Mucosa of rectum (tissue), 2 donors: ENCODE measurements around the gene TERB2.
"Not testable (repeated sequence)": the region's sequence is repeated elsewhere in the genome, so short reads cannot be mapped to it uniquely, and the experiment has no call there.

Experiments used
- H3K27ac ChIP-seq, 2 donors: one replicate each; pipeline ENCODE4 v1.7.0; 2013; ENCODE audit warnings: inconsistent platforms in 2 of 2, low read depth in 2 of 2, low read length in 2 of 2
- H3K27me3 ChIP-seq, 2 donors: one replicate each; pipeline ENCODE4 v1.7.0; 2013; ENCODE audit warnings: low read length in 2 of 2; ENCODE audit not compliant: control insufficient read depth in 2 of 2, insufficient read depth in 2 of 2
- H3K36me3 ChIP-seq, 2 donors: one replicate each; pipeline ENCODE4 v1.7.0; 2013; ENCODE audit warnings: low read length in 2 of 2; ENCODE audit not compliant: control insufficient read depth in 2 of 2, insufficient read depth in 2 of 2
- H3K4me1 ChIP-seq, 2 donors: one replicate each; pipeline ENCODE4 v1.7.0; 2013; ENCODE audit warnings: low read length in 2 of 2, mild to moderate bottlenecking in 1 of 2; ENCODE audit not compliant: control insufficient read depth in 2 of 2, insufficient read depth in 2 of 2
- H3K4me3 ChIP-seq, 2 donors: one replicate each; pipeline ENCODE4 v1.7.0; 2013; ENCODE audit warnings: low read length in 2 of 2
- H3K9ac ChIP-seq, 2 donors: one replicate each; pipeline ENCODE4 v1.7.0; 2013; ENCODE audit warnings: low read length in 2 of 2, low read depth in 1 of 2, mild to moderate bottlenecking in 1 of 2
- H3K9me3 ChIP-seq, 2 donors: one replicate each; pipeline ENCODE4 v1.7.0; 2013; ENCODE audit warnings: low read length in 2 of 2; ENCODE audit not compliant: control insufficient read depth in 2 of 2
- donor health status: healthy.
- donor health status: Normal muscosa, but diverticular disease.

TERB2 gene

DNA sequence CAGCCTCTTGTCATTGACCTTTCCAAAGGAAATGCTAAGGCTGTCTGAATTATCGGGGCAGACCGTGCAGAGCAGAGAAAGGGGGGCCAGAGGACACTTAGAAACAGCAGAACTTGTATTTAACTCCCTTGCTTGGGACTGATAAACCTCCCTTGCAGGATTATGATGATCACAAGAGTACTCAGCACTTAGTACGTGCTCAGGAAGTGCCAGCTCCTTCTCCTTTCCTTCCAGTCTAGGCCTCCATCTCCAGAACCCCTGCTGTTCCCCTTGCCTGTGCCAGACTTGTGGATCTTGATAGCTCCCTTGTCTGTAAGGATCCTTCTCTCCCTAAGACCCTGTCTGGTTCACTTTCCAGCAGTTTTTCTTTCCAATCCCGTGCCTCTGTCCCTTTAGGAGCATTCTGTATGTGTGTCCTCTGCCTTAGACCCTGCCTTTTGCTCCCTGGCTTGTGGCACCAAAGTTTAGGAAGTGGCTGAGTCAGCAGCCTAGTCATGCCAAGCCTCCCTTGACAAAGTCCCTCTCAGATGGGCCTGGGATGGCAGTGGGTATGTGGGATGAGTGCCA is 67.3 kb downstream of the TERB2 start:
- no peaks in the 10 kb centered on the region for H3K27me3 ChIP-seq
- no peaks in the 10 kb centered on the region for H3K9me3 ChIP-seq
- peaks cover 8 to 14% of the 10 kb centered on the region in 2 donors for H3K4me1 ChIP-seq
- no peaks in the 10 kb centered on the region for H3K36me3 ChIP-seq
- H3K9ac ChIP-seq = peak overlapping the region; percentile 79 to 83
- peak overlapping the region in 1 of 2 donors; percentile 65 for H3K27ac ChIP-seq
- H3K4me3 ChIP-seq = peak overlapping the region; percentile 82 to 93

DNA sequence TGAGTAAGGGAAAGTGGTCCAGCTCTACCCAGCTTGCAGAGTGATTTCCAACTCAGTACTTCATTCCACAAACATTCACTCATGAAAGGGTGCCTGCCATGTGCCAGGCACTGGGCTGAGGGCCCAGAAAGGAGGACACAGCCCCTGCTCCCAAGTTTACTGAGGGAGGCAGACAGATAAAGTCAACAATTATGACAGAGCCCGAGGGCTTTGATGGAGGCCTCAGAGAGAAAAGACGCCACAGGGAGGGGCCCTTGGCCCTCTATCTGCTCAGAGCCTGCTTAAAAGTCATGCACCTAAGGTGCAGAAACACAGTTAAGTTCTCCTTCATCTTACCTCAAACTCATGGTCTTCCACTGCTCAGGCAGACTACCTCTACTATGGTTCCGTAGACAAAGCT is 68.2 kb downstream of the TERB2 start:
- not testable (repeated sequence) for H3K27ac ChIP-seq, H3K4me3 ChIP-seq, H3K9me3 ChIP-seq, H3K9ac ChIP-seq, H3K36me3 ChIP-seq, H3K27me3 ChIP-seq
- peaks cover 8 to 14% of the 10 kb centered on the region in 2 donors for H3K4me1 ChIP-seq

DNA sequence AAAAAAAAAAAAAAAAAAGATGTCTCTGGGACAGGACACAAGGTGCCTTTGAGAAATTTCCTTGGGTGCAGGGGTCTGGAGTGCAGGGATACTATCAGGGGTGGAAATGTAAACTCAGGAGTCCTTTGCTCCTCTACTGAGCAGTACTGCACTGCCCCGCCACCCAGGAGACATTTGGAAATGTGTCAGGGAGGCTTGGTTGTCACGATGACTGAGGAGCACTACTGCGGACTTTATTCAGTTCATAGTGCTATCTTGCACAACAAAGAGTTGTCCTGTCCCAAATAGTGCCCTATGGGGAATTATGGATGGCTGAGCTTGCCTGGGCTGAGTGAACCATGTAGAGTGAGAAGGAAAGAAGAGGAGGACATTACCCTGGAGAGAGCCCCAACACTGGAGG is 69.1 kb downstream of the TERB2 start:
- peaks cover 8 to 14% of the 10 kb centered on the region in 2 donors for H3K4me1 ChIP-seq
- not testable (repeated sequence) for H3K27me3 ChIP-seq, H3K9me3 ChIP-seq, H3K4me3 ChIP-seq, H3K27ac ChIP-seq, H3K36me3 ChIP-seq, H3K9ac ChIP-seq

DNA sequence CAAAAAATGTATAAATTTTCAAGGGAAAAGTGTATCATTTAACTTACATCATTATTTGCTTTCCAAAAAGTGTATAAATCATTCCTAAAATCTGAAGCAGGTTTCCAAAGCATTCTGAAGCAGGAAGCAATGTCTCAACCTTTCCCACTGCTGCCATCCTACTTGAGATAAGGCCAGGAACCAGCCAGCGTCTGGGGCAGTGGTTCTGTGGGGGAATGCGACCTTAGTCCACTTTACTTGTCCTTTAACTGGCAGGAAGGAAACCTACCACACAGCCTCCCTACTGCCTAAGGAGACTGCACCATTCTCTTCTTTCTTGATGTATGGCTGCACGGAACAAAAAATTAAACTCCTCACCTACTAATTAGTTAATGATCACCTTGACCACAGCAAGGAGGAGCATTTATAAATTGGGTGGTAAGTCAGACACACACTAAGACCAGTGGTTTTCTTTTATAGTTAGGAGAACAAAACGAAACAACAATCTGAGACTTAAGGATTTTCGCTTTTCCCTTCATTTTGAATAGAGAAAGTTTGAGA is 70.2 kb downstream of the TERB2 start:
- no peaks in the 10 kb centered on the region for H3K9me3 ChIP-seq
- no peaks in the 10 kb centered on the region for H3K27me3 ChIP-seq
- no peak overlapping the region for H3K9ac ChIP-seq
- no peaks in the 10 kb centered on the region for H3K36me3 ChIP-seq
- peaks cover 8 to 14% of the 10 kb centered on the region in 2 donors for H3K4me1 ChIP-seq
- no peak overlapping the region for H3K27ac ChIP-seq
- no peak overlapping the region for H3K4me3 ChIP-seq

DNA sequence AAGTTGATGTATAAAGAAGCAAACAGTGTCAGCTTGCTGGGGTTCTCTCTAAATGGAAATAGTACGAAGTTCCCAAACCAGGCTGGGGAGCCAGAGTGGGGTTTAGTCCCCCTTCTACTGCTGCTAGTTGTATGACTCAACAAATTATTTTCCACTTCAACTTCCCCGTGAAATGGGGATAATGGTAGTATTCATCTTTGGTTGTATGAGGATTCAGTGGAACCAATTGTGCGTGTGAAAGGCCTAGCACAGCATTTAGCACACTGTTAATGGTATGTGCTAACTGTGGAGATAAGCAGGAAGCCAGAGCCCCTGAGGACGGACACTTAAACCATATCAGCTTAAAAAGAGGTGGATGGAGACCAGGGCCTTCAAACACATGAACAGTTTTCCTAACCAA is 70.7 kb downstream of the TERB2 start:
- Histone ChIP-seq H3K36me3 (no peaks in the 10 kb centered on the region), H3K27ac (no peak overlapping the region), H3K9me3 (no peaks in the 10 kb centered on the region), H3K27me3 (no peaks in the 10 kb centered on the region), H3K9ac (no peak overlapping the region), H3K4me3 (no peak overlapping the region), H3K4me1 (peaks cover 8 to 13% of the 10 kb centered on the region in 2 donors)
